Measurements from ENCODE around the gene SYNGR2.

- no peak for TF ChIP-seq EZH2 (IDR thresholded peaks at IDR 0.05; ENCODE audit: borderline replicate concordance, insufficient read depth, low read depth, low read length, poor library complexity, severe bottlenecking)
- TF ChIP-seq, protein P1, sequence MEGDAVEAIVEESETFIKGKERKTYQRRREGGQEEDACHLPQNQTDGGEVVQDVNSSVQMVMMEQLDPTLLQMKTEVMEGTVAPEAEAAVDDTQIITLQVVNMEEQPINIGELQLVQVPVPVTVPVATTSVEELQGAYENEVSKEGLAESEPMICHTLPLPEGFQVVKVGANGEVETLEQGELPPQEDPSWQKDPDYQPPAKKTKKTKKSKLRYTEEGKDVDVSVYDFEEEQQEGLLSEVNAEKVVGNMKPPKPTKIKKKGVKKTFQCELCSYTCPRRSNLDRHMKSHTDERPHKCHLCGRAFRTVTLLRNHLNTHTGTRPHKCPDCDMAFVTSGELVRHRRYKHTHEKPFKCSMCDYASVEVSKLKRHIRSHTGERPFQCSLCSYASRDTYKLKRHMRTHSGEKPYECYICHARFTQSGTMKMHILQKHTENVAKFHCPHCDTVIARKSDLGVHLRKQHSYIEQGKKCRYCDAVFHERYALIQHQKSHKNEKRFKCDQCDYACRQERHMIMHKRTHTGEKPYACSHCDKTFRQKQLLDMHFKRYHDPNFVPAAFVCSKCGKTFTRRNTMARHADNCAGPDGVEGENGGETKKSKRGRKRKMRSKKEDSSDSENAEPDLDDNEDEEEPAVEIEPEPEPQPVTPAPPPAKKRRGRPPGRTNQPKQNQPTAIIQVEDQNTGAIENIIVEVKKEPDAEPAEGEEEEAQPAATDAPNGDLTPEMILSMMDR (IDR thresholded peaks at IDR 0.05): no peak
Measured at GRCh38 chr17:78214706-78215061, 46.3 kb downstream of the SYNGR2 start.

Measured in B cell (primary cell).